Measurements from ENCODE around the gene MRPL50.

MRPL50 gene

DNA sequence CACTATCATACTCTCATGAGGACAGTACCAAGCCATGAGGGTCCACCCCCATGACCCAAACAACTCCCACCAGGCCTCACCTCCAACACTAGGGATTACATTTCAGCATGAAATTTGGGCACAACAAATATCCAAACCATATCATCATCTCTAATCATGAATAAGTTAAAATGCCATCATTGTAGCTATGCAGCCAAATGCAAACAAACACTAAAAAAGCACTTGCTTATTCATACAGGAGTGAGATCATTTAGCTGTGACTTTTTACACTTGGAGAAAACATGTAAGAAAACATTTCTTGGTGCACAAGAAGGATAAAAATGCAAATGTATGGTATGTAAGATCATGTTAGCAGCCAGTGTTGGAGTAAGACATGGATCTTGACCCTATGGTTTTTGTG, 37.8 kb downstream of the MRPL50 start:
- Mint-ChIP-seq H3K4me1 (no peaks in the 10 kb centered on the region), H3K27me3 (ENCODE audit: low read depth) (no peaks in the 10 kb centered on the region), H3K4me3 (no peak overlapping the region), H3K36me3 (ENCODE audit: low read depth) (no peaks in the 10 kb centered on the region), H3K9me3 (no peaks in the 10 kb centered on the region), H3K27ac (no peak overlapping the region)
- TF ChIP-seq, protein P1, sequence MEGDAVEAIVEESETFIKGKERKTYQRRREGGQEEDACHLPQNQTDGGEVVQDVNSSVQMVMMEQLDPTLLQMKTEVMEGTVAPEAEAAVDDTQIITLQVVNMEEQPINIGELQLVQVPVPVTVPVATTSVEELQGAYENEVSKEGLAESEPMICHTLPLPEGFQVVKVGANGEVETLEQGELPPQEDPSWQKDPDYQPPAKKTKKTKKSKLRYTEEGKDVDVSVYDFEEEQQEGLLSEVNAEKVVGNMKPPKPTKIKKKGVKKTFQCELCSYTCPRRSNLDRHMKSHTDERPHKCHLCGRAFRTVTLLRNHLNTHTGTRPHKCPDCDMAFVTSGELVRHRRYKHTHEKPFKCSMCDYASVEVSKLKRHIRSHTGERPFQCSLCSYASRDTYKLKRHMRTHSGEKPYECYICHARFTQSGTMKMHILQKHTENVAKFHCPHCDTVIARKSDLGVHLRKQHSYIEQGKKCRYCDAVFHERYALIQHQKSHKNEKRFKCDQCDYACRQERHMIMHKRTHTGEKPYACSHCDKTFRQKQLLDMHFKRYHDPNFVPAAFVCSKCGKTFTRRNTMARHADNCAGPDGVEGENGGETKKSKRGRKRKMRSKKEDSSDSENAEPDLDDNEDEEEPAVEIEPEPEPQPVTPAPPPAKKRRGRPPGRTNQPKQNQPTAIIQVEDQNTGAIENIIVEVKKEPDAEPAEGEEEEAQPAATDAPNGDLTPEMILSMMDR (IDR thresholded peaks at IDR 0.05; ENCODE audit: unreplicated experiment in 3 of 3), result no peak

DNA sequence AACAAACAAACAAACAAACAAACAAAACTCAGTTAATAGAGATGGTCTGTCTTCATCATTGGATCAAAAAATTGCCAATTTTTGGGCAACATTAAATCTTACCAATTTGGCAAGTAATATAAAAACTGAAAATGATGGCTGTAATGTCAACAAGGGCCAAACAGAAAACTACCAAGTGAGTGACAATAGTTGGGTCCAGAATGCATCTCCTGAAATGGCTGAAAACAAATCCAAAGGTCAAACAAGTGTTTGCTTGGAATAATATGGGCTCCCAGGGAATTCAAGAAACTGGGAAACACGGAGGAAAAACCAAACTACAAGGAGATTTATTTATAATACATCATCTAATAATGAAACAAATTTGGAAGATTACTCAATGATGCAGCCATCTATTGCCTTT, 38.7 kb downstream of the MRPL50 start:
- H3K9me3 Mint-ChIP-seq, result no peaks in the 10 kb centered on the region
- H3K4me1 Mint-ChIP-seq, result no peaks in the 10 kb centered on the region
- H3K27ac Mint-ChIP-seq, result no peak overlapping the region
- no peaks in the 10 kb centered on the region for H3K27me3 Mint-ChIP-seq (ENCODE audit: low read depth)
- H3K36me3 Mint-ChIP-seq (ENCODE audit: low read depth), result no peaks in the 10 kb centered on the region
- no peak overlapping the region for H3K4me3 Mint-ChIP-seq
- TF ChIP-seq, protein P1 (IDR thresholded peaks at IDR 0.05; ENCODE audit: unreplicated experiment in 3 of 3), result no peak

DNA sequence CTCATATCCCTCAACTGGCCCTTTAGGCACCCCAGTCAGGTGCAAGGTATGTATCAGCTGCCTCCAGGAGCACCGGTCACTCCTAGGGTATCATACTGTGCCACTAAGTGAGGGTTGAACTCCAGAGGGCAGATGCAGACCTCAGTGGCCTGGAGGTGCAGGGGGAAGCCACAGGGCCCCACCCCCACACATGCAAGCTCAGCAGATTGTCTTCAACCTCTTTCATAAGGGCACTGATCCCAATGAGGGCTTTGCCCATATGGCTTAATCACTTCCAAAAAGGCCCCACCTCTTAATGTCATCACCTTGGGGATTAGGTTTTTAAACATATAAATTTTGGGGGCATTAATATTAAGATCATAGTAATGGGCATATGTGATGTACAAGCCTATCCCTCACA, 41.8 kb downstream of the MRPL50 start:
- no peak overlapping the region for H3K4me3 Mint-ChIP-seq
- no peaks in the 10 kb centered on the region for H3K4me1 Mint-ChIP-seq
- no peaks in the 10 kb centered on the region for H3K27me3 Mint-ChIP-seq (ENCODE audit: low read depth)
- H3K27ac Mint-ChIP-seq, result no peak overlapping the region
- TF ChIP-seq, protein P1 (IDR thresholded peaks at IDR 0.05; ENCODE audit: unreplicated experiment in 3 of 3), result no peak
- H3K36me3 Mint-ChIP-seq (ENCODE audit: low read depth), result no peaks in the 10 kb centered on the region
- H3K9me3 Mint-ChIP-seq, result no peaks in the 10 kb centered on the region

DNA sequence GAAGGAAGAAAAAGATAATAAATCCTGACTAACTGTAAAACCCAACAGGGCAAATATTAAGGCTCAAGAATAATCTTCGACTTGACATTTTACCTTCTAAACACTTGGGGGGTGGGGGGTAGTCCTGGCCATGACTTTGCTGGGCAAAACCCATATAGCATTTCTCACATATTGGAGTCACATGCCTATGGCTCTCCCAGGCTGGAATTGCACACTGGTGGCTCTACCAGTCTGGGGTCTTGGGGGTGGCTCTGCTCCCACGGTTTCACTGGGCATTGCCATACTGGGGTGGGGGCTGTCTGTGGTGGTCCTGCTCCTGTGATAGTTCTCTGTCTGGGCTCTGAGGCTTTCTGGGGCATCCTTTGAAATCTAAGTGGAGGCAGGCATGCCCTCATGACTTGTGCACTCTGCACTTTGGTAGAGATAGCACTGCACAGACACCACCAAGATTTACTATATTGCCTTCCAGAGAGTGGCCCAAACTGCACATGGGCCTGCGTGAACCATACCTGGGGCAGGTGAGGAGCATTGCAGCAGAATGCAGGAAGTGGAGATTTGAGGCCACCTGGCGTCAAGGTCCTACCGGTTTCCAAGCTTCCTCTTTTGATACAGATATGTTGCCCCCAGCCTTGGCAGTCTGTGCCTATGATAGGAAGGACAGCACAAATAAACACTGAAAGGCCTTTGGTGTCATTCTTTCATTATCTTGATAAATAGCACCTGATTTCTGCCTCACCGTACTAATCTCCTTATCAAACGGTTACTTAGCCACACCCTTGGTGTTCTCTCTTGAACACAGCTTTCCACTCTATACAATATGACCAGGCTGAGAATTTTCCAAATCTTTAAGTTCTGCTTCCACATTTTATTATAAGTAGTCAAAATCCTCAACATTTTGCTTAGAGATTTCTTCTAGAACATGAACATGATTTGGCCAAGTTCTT, 43.4 kb downstream of the MRPL50 start:
- Mint-ChIP-seq H3K4me1 (no peaks in the 10 kb centered on the region), H3K27ac (peak overlapping the region in 1 of 3 experiments; percentile 29), H3K27me3 (ENCODE audit: low read depth) (no peaks in the 10 kb centered on the region), H3K36me3 (ENCODE audit: low read depth) (no peaks in the 10 kb centered on the region), H3K9me3 (no peaks in the 10 kb centered on the region), H3K4me3 (no peak overlapping the region)
- TF ChIP-seq, protein P1 (IDR thresholded peaks at IDR 0.05; ENCODE audit: unreplicated experiment in 3 of 3), result no peak

DNA sequence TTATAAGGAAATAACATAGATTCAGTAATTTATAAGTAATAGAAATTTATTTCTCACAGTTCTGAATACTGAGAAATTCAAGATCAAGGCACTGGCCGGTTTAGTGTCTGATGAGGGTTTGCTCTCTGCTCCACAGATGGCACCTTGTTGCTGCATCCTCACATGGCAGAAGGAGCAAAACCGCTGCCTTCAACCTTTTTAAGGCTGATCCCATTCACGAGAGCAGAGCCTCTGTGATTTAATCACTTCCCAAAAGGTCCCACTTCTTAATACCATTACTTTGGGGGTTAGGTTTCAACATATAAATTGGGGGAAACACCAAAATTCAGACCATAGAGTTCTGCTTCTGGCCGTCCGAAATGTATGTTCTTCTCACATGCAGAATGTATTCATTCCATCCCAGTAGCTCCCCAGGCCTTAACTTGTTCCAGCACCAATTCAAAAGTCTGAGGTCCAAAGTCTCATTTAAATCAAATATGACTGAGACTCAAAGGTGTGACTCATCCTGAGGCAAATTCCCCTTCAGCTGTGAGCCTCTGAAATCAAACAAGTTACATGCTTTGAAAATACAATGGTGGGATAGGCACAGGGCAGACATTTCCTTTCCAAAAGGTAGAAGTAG, 44.2 kb downstream of the MRPL50 start:
- no peaks in the 10 kb centered on the region for H3K36me3 Mint-ChIP-seq (ENCODE audit: low read depth)
- peaks cover under 1% of the 10 kb centered on the region for H3K9me3 Mint-ChIP-seq
- no peak overlapping the region for H3K4me3 Mint-ChIP-seq
- H3K27ac Mint-ChIP-seq, result peak overlapping the region in 1 of 3 experiments; percentile 29
- TF ChIP-seq, protein P1 (IDR thresholded peaks at IDR 0.05; ENCODE audit: unreplicated experiment in 3 of 3), result no peak
- H3K4me1 Mint-ChIP-seq, result no peaks in the 10 kb centered on the region
- no peaks in the 10 kb centered on the region for H3K27me3 Mint-ChIP-seq (ENCODE audit: low read depth)
